CD8-positive, alpha-beta memory T cell (primary cell): ENCODE results near the gene STK11. TPM values are rescaled to one million over a fixed set of nuclear protein-coding genes. Genes with fewer than 3 reads are reported as not detected.
A peak's percentile ranks its signal among the peaks of the same experiment; 100 is the strongest.

Experiments used
- CTCF ChIA-PET: fragments of 350-600 bp; sonication (Branson Sonifier 250); formaldehyde crosslinking; loops from one replicate; lab custom pipeline; 2021; ENCODE audit warnings: antibody characterized with exemption; lab: Charles Lee
- POLR2A ChIA-PET: fragments of 350-600 bp; sonication (Branson Sonifier 250); formaldehyde crosslinking; loops from one replicate; lab custom pipeline; 2021; ENCODE audit warnings: antibody characterized with exemption; lab: Charles Lee
- DNase-seq, 5 donors: peaks; one replicate each; pipeline versions ENCODE4 v3.0.0 to v3.0.0-alpha.2; 2020 to 2022; ENCODE audit warnings: mixed read lengths in 1 of 5
- H3K27ac ChIP-seq: one replicate; pipeline ENCODE4 v1.7.0; 2013; ENCODE audit warnings: low read depth, mild to moderate bottlenecking, low read length, moderate library complexity
- H3K27me3 ChIP-seq: 2 replicates; pipeline ENCODE4 v1.7.0; 2013; ENCODE audit warnings: low read length, mild to moderate bottlenecking; ENCODE audit not compliant: insufficient read depth, poor library complexity, severe bottlenecking
- H3K36me3 ChIP-seq: 2 replicates; pipeline ENCODE4 v1.7.0; 2013; ENCODE audit warnings: mild to moderate bottlenecking, low read length, moderate library complexity; ENCODE audit not compliant: insufficient read depth
- H3K4me1 ChIP-seq: 2 replicates; pipeline ENCODE4 v1.7.0; 2013; ENCODE audit warnings: mild to moderate bottlenecking, low read length, moderate library complexity; ENCODE audit not compliant: insufficient read depth
- H3K4me3 ChIP-seq: 2 replicates; pipeline ENCODE4 v1.7.0; 2013; ENCODE audit warnings: mild to moderate bottlenecking, low read length
- H3K9me3 ChIP-seq: 2 replicates; pipeline ENCODE4 v1.7.0; 2013; ENCODE audit warnings: mild to moderate bottlenecking, low read length
- H3K27ac Mint-ChIP-seq, 8 donors: one replicate each; pipeline ENCODE4 v1.8.0; 2020 to 2021; ENCODE audit warnings: mixed read lengths in 8 of 8, mild to moderate bottlenecking in 6 of 8, inconsistent platforms in 3 of 8, moderate library complexity in 3 of 8
- H3K27me3 Mint-ChIP-seq, 2 donors: one replicate each; pipeline ENCODE4 v1.8.0; 2020 to 2021; ENCODE audit warnings: mixed read lengths in 2 of 2, mild to moderate bottlenecking in 1 of 2, moderate library complexity in 1 of 2
- H3K36me3 Mint-ChIP-seq, 3 donors: one replicate each; pipeline ENCODE4 v1.8.0; 2020 to 2021; ENCODE audit warnings: mixed read lengths in 3 of 3, inconsistent platforms in 1 of 3, mild to moderate bottlenecking in 1 of 3
- H3K4me1 Mint-ChIP-seq, 3 donors: one replicate each; pipeline ENCODE4 v1.8.0; 2020 to 2021; ENCODE audit warnings: mixed read lengths in 3 of 3, inconsistent platforms in 1 of 3, mild to moderate bottlenecking in 1 of 3
- H3K4me3 Mint-ChIP-seq, 7 donors: one replicate each; pipeline ENCODE4 v1.8.0; 2020 to 2021; ENCODE audit warnings: mixed read lengths in 7 of 7, mild to moderate bottlenecking in 6 of 7, moderate library complexity in 4 of 7, inconsistent platforms in 2 of 7
- H3K9me3 Mint-ChIP-seq, 5 donors: one replicate each; pipeline ENCODE4 v1.8.0; 2020 to 2022; ENCODE audit warnings: mixed read lengths in 5 of 5, mild to moderate bottlenecking in 3 of 5, moderate library complexity in 2 of 5, inconsistent platforms in 1 of 5
- polyA plus RNA-seq: library from polyadenylated mRNA; unstranded; fragments of 300-500 nt; fragmentation: Illumina TruSeq; gene quantifications from one replicate; pipeline ENCODE4 v1.2.3, GENCODE V29; 2021
- total RNA-seq, 2 experiments: library from RNA; stranded (reverse); gene quantifications; one replicate each; pipeline ENCODE4 v1.2.3, GENCODE V29; 2021

STK11 gene
- total and polyA plus RNA-seq, 3 experiments from 2014 or later, result 37.0 to 69.7 (median 66.9) TPM

DNA sequence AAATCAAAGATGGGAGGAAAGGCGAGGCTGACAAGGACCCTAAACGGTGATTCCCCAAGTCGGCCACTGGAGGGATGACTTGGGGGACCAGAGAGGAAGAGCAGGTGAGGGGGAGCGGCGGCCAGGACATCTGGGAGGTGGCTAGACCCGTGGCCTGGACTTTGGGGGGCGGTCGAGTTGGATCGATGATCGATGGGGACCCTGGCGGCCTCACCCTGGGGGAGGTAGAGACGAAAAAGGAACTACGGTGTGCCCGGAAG is 55.9 kb downstream of the STK11 start:
- Mint-ChIP-seq H3K27ac (peak overlapping the region; percentile 98 to 100 (median 100)), H3K4me3 (peak overlapping the region; percentile 89 to 96 (median 92)), H3K4me1 (peaks cover 47 to 79% (median 49%) of the 10 kb centered on the region in 3 donors), H3K36me3 (peaks cover 4 to 24% (median 4%) of the 10 kb centered on the region in 3 donors), H3K27me3 (peaks cover 0 to 5% of the 10 kb centered on the region in 2 donors), H3K9me3 (no peaks in the 10 kb centered on the region)
- peaks cover 8% of the 10 kb centered on the region for H3K36me3 ChIP-seq
- ChIA-PET CTCF (interaction anchor here (1.0 to 10.3 kb wide), 5 partner anchors 9 to 62 kb away, joined by 3 to 484 read pairs (median 3); partner anchors contain the start of gene ATP5F1D), POLR2A (interaction anchor here (1.0 to 4.1 kb wide), 6 partner anchors 8 to 17 kb away, joined by 3 to 41 read pairs (median 8); partner anchors contain the start of genes CIRBP and FAM174C)
- no peaks in the 10 kb centered on the region for H3K9me3 ChIP-seq
- peaks cover 71% of the 10 kb centered on the region for H3K4me1 ChIP-seq
- peak overlapping the region; percentile 95 for H3K4me3 ChIP-seq
- peak overlapping the region; percentile 98 for H3K27ac ChIP-seq
- H3K27me3 ChIP-seq, result no peaks in the 10 kb centered on the region
- DNase-seq, result no peak

DNA sequence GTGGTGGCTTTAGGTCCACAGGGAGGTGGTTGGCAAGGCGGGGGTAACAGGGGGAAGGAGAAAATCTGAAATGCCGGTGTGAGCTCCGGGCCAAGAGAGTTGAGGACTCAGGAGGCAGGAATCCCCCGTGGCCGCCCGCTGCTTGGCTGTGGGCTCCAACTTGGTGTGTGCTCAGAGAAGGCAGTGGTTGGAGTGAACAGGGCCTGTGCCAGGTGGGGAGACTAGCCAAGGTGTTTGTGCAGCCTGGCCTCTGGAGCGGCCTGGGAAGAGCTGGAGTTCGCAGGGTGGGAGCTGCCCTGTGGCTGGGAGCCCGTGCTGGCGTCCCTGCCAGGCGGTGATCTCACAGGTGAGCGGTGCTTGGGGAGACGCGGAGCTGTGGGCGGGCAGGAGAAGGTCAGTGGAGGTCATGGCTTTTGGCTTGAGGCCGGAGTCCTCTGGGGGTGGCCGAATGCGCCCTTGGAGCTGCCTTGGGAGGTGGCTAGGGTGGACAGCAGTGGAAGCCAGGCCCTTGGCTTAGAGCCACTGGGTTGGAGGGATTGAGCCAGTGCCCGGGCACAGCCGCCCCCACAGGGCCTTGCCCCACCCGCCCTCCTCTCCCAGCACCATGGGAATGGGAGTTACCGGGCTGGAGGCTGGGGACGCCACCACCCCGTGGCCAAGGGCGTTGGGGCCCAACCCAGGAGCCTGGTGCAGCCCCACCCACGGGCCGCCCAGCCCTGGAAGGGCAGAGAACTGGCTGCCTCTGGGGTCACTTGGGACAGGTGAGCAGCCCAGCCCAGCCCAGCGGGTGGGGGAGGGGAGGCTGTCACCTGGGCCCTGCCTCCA is 56.4 kb downstream of the STK11 start:
- no peaks in the 10 kb centered on the region for H3K27me3 ChIP-seq
- peak overlapping the region; percentile 89 to 96 (median 92) for H3K4me3 Mint-ChIP-seq
- H3K36me3 ChIP-seq, result peaks cover 8% of the 10 kb centered on the region
- peak overlapping the region; percentile 98 to 100 (median 100) for H3K27ac Mint-ChIP-seq
- peak; percentile 44 to 69 (median 51) for DNase-seq
- H3K9me3 Mint-ChIP-seq, result no peaks in the 10 kb centered on the region
- H3K36me3 Mint-ChIP-seq, result peaks cover 4 to 21% (median 4%) of the 10 kb centered on the region in 3 donors
- ChIA-PET POLR2A (interaction anchor here (1.0 to 2.0 kb wide), 6 partner anchors 9 to 18 kb away, joined by 3 to 8 read pairs (median 6); partner anchors contain the start of gene FAM174C), CTCF (interaction anchor here (1.0 to 10.3 kb wide), 5 partner anchors 9 to 62 kb away, joined by 3 to 484 read pairs (median 3); partner anchors contain the start of gene ATP5F1D)
- peaks cover 66% of the 10 kb centered on the region for H3K4me1 ChIP-seq
- H3K27me3 Mint-ChIP-seq, result peaks cover 0 to 5% of the 10 kb centered on the region in 2 donors
- H3K4me1 Mint-ChIP-seq, result peaks cover 47 to 76% (median 49%) of the 10 kb centered on the region in 3 donors
- H3K4me3 ChIP-seq, result peak overlapping the region; percentile 95
- H3K9me3 ChIP-seq, result no peaks in the 10 kb centered on the region
- H3K27ac ChIP-seq, result peak overlapping the region; percentile 98

DNA sequence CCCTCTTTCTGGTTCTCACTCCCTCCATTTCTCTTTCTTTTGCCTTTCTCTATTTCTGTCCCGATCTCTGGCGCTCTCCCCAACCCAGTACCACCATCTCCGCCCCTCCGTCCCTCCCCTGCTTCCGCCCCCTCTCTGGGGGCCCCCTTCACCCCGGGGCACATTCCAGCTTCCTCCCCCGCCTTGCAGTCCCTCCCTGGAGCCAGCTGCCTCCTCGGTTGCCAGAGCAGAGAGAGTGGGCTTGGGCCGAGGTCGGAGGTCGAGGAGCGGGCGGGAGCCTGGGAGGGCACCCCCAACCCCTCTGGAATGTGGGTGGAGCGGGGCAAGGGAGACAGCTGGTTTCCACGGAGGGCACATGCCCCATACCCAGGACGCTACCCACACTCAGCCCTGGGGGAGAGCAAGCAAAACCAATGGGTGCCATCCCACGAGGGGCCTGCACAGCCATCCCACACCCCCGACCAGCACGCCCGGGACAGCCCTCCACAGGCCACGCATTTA is 57.1 kb downstream of the STK11 start:
- DNase-seq, result no peak
- peaks cover 67% of the 10 kb centered on the region for H3K4me1 ChIP-seq
- H3K27me3 ChIP-seq, result no peaks in the 10 kb centered on the region
- no peak overlapping the region for H3K4me3 ChIP-seq
- H3K36me3 Mint-ChIP-seq, result peaks cover 0 to 17% (median under 1%) of the 10 kb centered on the region in 3 donors
- CTCF ChIA-PET, result interaction anchor here (1.0 to 10.3 kb wide), 4 partner anchors 11 to 63 kb away, joined by 3 to 484 read pairs (median 3); partner anchors contain the start of gene ATP5F1D
- H3K27ac ChIP-seq, result peak overlapping the region; percentile 98
- H3K27ac Mint-ChIP-seq, result peak overlapping the region; percentile 52 to 91 (median 75)
- POLR2A ChIA-PET, result interaction anchor here (0.6 to 1.9 kb wide), 3 partner anchors 9 to 19 kb away, joined by 6 to 8 read pairs (median 6); no protein-coding TSS in a partner anchor
- H3K36me3 ChIP-seq, result peaks cover 5% of the 10 kb centered on the region
- H3K27me3 Mint-ChIP-seq, result peaks cover 0 to 5% of the 10 kb centered on the region in 2 donors
- no peaks in the 10 kb centered on the region for H3K9me3 ChIP-seq
- H3K4me1 Mint-ChIP-seq, result peaks cover 49 to 77% (median 49%) of the 10 kb centered on the region in 3 donors
- peak overlapping the region in 6 of 7 donors; percentile 23 to 65 (median 47) for H3K4me3 Mint-ChIP-seq
- no peaks in the 10 kb centered on the region for H3K9me3 Mint-ChIP-seq

DNA sequence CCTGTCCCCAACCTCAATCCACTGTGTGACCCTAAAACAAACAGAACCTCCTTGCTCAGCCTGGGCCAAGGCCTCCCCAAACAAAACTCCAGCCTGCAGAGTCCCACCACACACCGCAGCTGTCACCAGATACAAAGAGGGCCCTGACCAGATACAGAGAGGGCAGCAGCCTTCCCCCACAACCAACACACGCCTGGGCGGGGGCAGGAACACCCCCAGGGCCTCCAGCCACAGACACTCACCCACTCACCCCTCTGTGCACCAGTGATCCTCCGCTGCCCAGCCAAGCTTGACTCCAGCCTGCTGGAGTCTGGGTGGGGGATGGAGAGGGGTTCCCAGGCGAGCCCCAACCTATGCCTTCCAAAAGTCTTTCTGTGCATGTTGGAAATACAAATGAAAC is 57.6 kb downstream of the STK11 start:
- Mint-ChIP-seq H3K4me3 (peak overlapping the region; percentile 17 to 65 (median 39)), H3K27me3 (peaks cover 0 to 5% of the 10 kb centered on the region in 2 donors), H3K9me3 (no peaks in the 10 kb centered on the region), H3K36me3 (peaks cover 0 to 11% (median 0%) of the 10 kb centered on the region in 3 donors), H3K27ac (peak overlapping the region; percentile 61 to 91 (median 73)), H3K4me1 (peaks cover 43 to 77% (median 47%) of the 10 kb centered on the region in 3 donors)
- Histone ChIP-seq H3K27ac (no peak overlapping the region), H3K36me3 (peaks cover under 1% of the 10 kb centered on the region), H3K27me3 (no peaks in the 10 kb centered on the region), H3K4me3 (no peak overlapping the region), H3K9me3 (no peaks in the 10 kb centered on the region), H3K4me1 (peaks cover 67% of the 10 kb centered on the region)
- no peak for DNase-seq
- ChIA-PET CTCF (interaction anchor here (1.0 to 10.3 kb wide), 3 partner anchors 10 to 19 kb away, joined by 3 to 484 read pairs (median 5); partner anchors contain the start of gene ATP5F1D), POLR2A (interaction anchor here (0.6 to 1.9 kb wide), 2 partner anchors 17 to 19 kb away, joined by 6 read pairs; no protein-coding TSS in a partner anchor)

DNA sequence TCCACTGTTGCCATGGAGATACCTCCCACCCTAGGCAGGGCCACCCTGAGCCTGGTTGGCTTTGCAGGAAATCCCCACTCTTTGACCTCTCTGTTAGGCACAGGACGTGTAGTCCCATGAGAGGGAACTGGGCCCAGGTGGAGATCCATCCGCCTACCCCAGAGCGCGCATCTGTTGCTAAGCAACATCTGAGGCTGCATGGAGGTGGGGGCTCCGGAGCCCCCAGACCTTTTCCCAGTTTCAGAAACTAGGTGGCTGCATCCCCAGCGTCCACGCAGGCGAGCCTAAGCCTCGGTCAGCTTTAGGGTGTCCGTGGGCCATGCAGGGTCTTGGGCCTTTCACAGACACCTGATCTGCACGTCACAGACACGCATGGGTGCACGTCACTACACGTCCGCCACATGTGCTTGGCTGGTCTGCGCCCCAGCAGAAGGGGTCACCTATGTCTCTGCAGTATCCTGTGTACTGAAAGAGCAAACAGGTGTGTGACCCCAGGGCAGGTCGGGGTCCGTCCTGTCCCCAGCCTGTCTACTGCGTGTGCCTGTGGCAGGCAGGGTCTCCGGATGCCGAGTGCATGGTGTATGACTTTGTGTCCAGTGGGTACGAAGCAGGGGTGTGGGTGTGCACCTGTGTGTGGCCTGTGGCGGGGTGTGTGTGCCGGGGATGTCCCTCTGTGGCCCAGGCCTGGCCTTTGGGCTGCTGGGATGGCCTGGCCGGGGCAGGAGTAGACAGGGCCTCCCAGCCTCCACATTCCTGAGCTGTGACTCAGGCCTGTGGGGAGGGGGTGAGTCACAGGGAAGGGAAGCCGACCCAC is 59.4 kb downstream of the STK11 start:
- H3K27ac Mint-ChIP-seq, result peak overlapping the region in 7 of 8 donors; percentile 68 to 91 (median 86)
- no peaks in the 10 kb centered on the region for H3K9me3 Mint-ChIP-seq
- Histone ChIP-seq H3K36me3 (no peaks in the 10 kb centered on the region), H3K9me3 (no peaks in the 10 kb centered on the region), H3K4me3 (no peak overlapping the region), H3K27me3 (no peaks in the 10 kb centered on the region), H3K27ac (peak overlapping the region; percentile 4), H3K4me1 (peaks cover 59% of the 10 kb centered on the region)
- peak overlapping the region; percentile 16 to 84 (median 52) for H3K4me3 Mint-ChIP-seq
- H3K4me1 Mint-ChIP-seq, result peaks cover 34 to 72% (median 37%) of the 10 kb centered on the region in 3 donors
- no peak for DNase-seq
- CTCF ChIA-PET, result interaction anchor here (1.5 to 10.3 kb wide), 3 partner anchors 10 to 188 kb away, joined by 11 to 484 read pairs (median 99); partner anchors contain the start of gene ATP5F1D
- peaks cover 0 to 2% of the 10 kb centered on the region in 2 donors for H3K27me3 Mint-ChIP-seq
- POLR2A ChIA-PET, result interaction anchor here (1.8 to 5.0 kb wide), 3 partner anchors 10 to 20 kb away, joined by 7 to 280 read pairs (median 56); no protein-coding TSS in a partner anchor
- H3K36me3 Mint-ChIP-seq, result peaks cover under 1 to 6% (median under 1%) of the 10 kb centered on the region in 3 donors

DNA sequence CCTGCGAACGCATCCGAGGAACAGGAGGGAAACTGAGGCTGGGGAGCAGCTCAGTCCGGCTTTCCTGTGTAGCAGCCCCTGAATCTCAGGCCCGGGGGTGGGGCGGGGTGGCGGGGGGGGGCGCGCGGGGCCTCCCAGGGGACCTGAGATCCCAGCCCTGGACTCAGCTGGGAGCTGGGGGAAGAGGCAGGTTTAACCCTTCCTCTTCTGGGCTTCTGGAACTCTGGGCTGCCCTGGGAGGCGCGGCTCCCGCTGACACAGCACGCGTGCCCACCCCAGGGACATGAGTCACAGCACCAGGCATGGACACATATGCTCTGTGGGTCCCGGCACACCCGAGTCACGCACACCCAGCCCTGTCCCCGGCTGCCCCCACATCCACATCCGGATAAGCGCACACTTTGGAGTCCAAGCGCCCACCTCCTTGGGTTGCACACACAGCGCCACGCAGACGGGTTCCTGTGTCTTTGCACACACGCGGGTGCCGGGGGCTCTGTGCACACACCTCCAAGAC is 60.1 kb downstream of the STK11 start:
- Histone ChIP-seq H3K36me3 (no peaks in the 10 kb centered on the region), H3K9me3 (no peaks in the 10 kb centered on the region), H3K4me3 (peak overlapping the region; percentile 62), H3K27ac (peak overlapping the region; percentile 73), H3K4me1 (peaks cover 59% of the 10 kb centered on the region), H3K27me3 (no peaks in the 10 kb centered on the region)
- DNase-seq, result peak in 4 of 5 donors; percentile 38 to 85 (median 42)
- peaks cover 0 to 4% of the 10 kb centered on the region in 2 donors for H3K27me3 Mint-ChIP-seq
- peak overlapping the region; percentile 33 to 96 (median 80) for H3K27ac Mint-ChIP-seq
- CTCF ChIA-PET, result interaction anchor here (1.1 to 10.3 kb wide), 7 partner anchors 10 to 240 kb away, joined by 3 to 484 read pairs (median 8); partner anchors contain the start of genes ATP5F1D, CNN2 and FAM174C
- H3K36me3 Mint-ChIP-seq, result peaks cover 3 to 13% (median 3%) of the 10 kb centered on the region in 3 donors
- H3K4me1 Mint-ChIP-seq, result peaks cover 40 to 74% (median 43%) of the 10 kb centered on the region in 3 donors
- peak overlapping the region; percentile 38 to 88 (median 68) for H3K4me3 Mint-ChIP-seq
- POLR2A ChIA-PET, result interaction anchor here (1.8 to 5.0 kb wide), 4 partner anchors 10 to 21 kb away, joined by 7 to 280 read pairs (median 37); partner anchors contain the start of gene FAM174C
- no peaks in the 10 kb centered on the region for H3K9me3 Mint-ChIP-seq
